Liver (tissue), 3 donors: Measurements from ENCODE around the gene PIP5K1C.

Experiments
- CTCF ChIP-seq: fragments of 150-350 bp; IDR thresholded peaks from 2 replicates; pipeline ENCODE4 v1.5.1; 2017; ENCODE audit warnings: improper control_type of control experiment, low read depth, low read length; ENCODE audit not compliant: missing input control
- EGR1 ChIP-seq, 2 donors: IDR thresholded peaks; 2 replicates each; pipeline ENCODE4 v1.6.1; 2016 to 2018; ENCODE audit warnings: antibody characterized with exemption in 2 of 2, low read depth in 2 of 2
- GABPA ChIP-seq, 2 donors: IDR thresholded peaks in 1 of 2; conservative IDR thresholded peaks in 1 of 2; 2 replicates each; pipeline ENCODE4 v1.6.1; 2016; ENCODE audit warnings: antibody characterized with exemption in 2 of 2, mild to moderate bottlenecking in 1 of 2, moderate library complexity in 1 of 2
- HNF4G ChIP-seq: IDR thresholded peaks from 2 replicates; pipeline ENCODE4 v1.6.1; 2016; ENCODE audit warnings: antibody characterized with exemption
- SP1 ChIP-seq: IDR thresholded peaks from 2 replicates; pipeline ENCODE4 v1.6.1; 2018; ENCODE audit warnings: antibody characterized with exemption, mild to moderate bottlenecking
- YY1 ChIP-seq: IDR thresholded peaks from 2 replicates; pipeline ENCODE4 v1.6.1; 2016; ENCODE audit warnings: antibody characterized with exemption, mild to moderate bottlenecking
- TF ChIP-seq, protein P1 (sequence below): IDR thresholded peaks from 2 replicates; pipeline ENCODE4 v1.6.1; 2016; ENCODE audit warnings: antibody characterized with exemption
- donor health status: healthy.
- donor health status: healthy.

GRCh38 chr19:3743486-3743885 is 43.2 kb upstream of the PIP5K1C start:
- TF ChIP-seq CTCF (no peak), HNF4G (no peak), SP1 (no peak), YY1 (no peak), GABPA (IDR thresholded peaks at IDR 0.05 in 1 of 2, conservative IDR thresholded peaks at IDR 0.05 in 1 of 2) (no peak), EGR1 (IDR thresholded peaks at IDR 0.05; ENCODE audit: low read depth in 2 of 2) (no peak)
- TF ChIP-seq, protein P1, sequence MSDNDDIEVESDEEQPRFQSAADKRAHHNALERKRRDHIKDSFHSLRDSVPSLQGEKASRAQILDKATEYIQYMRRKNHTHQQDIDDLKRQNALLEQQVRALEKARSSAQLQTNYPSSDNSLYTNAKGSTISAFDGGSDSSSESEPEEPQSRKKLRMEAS = no peak
